NCI-H526 treated with DMSO at 0.1 percent for 48 hours (cell line): ENCODE data around the gene SFTPB.

Experiments
- DNase-seq: peaks from one replicate; lab custom pipeline; 2025; lab: John Stamatoyannopoulos, UW

The SFTPB gene

DNA sequence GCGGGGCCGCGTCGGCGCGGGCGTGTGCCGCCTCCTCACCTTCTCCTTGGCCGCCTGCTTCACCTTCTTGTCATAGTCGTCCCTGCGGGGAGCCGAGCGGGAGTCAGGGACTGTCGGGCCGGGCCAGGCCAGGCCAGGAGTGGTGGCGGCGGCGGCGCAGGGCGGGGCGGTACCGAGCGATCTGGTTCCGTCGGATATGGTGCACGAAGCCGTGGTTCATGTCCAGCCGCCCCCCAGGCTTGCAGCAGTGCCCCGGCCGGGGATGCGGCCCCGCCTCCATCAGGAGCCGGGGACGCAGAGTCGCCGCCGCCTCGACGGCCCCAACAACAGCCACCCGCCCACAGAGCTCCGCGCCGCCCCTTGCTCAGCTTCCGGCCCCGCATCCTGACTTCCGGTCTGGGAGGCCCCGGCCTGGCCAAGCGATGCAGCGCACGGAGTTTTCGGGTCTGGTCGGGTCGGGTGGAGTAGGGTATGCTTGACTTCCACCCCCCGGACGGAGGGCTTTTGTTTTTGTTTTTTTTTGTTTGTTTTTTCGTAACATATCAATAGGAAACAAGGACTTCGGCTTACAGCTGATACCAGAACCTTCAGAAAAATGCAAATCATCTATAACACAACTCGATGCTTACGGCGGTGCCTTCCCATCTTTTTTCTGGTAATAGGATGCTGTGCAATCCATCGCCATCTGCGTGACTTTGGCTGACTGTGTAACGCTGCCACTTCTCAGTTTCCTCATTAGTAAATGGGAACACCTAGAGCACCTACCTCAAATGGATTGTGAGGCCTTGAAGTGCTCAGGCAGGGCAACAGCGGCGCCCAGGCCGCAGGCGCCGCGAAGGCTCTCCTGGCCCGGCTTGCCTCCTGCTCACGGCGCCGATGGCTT is 56.1 kb downstream of the SFTPB start, which contains the start of gene C2orf68:
TSS of gene C2orf68 (minus strand) at position 362 of the 883 bp plus-strand sequence. CDS start at position 280, 82 bp downstream.
- peak; percentile 79 for DNase-seq

DNA sequence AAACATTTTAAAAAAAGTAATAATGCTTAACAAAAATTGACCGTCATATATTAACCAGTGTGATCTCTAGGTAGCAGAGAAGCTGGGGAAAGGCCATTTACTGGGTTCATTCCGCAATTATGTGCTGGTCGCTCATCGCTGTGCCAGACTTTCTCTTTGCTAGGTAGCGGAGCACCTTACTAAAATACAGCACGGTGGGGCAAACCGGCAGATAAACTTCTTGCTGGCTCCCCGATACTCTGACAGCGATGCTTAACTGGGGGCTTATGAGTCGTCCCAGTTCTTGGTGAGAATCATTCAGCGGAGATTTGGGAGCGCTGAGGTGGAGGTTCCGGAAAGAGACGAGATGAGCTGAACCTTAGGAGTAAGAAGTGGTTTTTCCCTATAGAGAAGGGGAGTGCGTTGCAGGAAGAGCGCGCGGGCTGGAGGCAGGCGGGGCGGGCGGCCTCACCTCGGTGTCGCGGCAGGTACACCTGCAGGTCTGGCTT is 56.7 kb downstream of the SFTPB start:
- no peak for DNase-seq
